Smooth muscle cell of the coronary artery (primary cell): ENCODE measurements around the gene TESK1. TPM values are rescaled to one million over a fixed set of nuclear protein-coding genes. Genes with fewer than 3 reads are reported as not detected.

Experiments used
- total RNA-seq: library from RNA; depleted of rRNA; stranded (reverse); fragments of >200 nt; gene quantifications from 2 replicates; pipeline ENCODE4 v1.2.3, GENCODE V29; 2014; ENCODE audit warnings: low replicate concordance

The TESK1 gene
- 5.7 and 18.8 TPM in 2 replicates for total RNA-seq

GRCh38 chr9:35604578-35605350, at the start of gene TESK1:
Gene TESK1, plus strand, starts transcription at chr9:35605262. Its CDS starts 358 bp downstream, at chr9:35605620.

GRCh38 chr9:35618325-35618727, 13.3 kb downstream of the TESK1 start, which contains the start of gene CD72:
Gene CD72, minus strand, starts transcription at chr9:35618413. Its CDS starts 110 bp downstream, at chr9:35618303.

GRCh38 chr9:35650341-35651158, 45.5 kb downstream of the TESK1 start, which contains the start of gene SIT1:
Gene SIT1, minus strand, starts transcription at chr9:35650931. Its CDS starts 78 bp downstream, at chr9:35650853.

GRCh38 chr9:35657546-35658136, 52.6 kb downstream of the TESK1 start, which contains the start of gene RMRP:
Gene RMRP, minus strand, starts transcription at chr9:35658019.

GRCh38 chr9:35658137-35658967, 53.3 kb downstream of the TESK1 start, which contains the start of gene CCDC107:
Gene CCDC107, plus strand, starts transcription at chr9:35658292. Its CDS starts 88 bp downstream, at chr9:35658380.

Other genes with a start within 250 kb of the TESK1 start
- 9.1 and 21.3 TPM in 2 replicates for gene RUSC2, start 115.2 kb upstream of the TESK1 start, total RNA-seq
- 0.30 and 3.5 TPM in 2 replicates for gene CD72, start 13.2 kb downstream of the TESK1 start, total RNA-seq
- gene SIT1, start 45.7 kb downstream of the TESK1 start, total RNA-seq = 0.12 and 0.15 TPM in 2 replicates
- gene RMRP, start 52.8 kb downstream of the TESK1 start, total RNA-seq = 21,628 and 54,922 TPM in 2 replicates
- gene CCDC107, start 53.0 kb downstream of the TESK1 start, total RNA-seq = 13.5 and 17.8 TPM in 2 replicates
- gene ARHGEF39, start 59.9 kb downstream of the TESK1 start, total RNA-seq = 0.53 TPM in 1 of 2 replicates, not detected in the other
- 0.98 TPM in 1 of 2 replicates, not detected in the other for gene CA9, start 68.7 kb downstream of the TESK1 start, total RNA-seq
- 835 and 1,197 TPM in 2 replicates for gene TPM2, start 84.7 kb downstream of the TESK1 start, total RNA-seq
- gene TLN1, start 126.9 kb downstream of the TESK1 start, total RNA-seq = 309 and 372 TPM in 2 replicates
- 28.4 and 66.7 TPM in 2 replicates for gene CREB3, start 127.4 kb downstream of the TESK1 start, total RNA-seq
- 23.5 and 27.1 TPM in 2 replicates for gene GBA2, start 144.0 kb downstream of the TESK1 start, total RNA-seq
- 8.3 and 11.0 TPM in 2 replicates for gene RGP1, start 144.0 kb downstream of the TESK1 start, total RNA-seq
- not detected in 2 replicates for gene MSMP, start 149.0 kb downstream of the TESK1 start, total RNA-seq
- 18.7 and 19.5 TPM in 2 replicates for gene NPR2, start 186.3 kb downstream of the TESK1 start, total RNA-seq
- gene SPAG8, start 207.0 kb downstream of the TESK1 start, total RNA-seq = 1.2 and 1.3 TPM in 2 replicates
- gene HINT2, start 209.8 kb downstream of the TESK1 start, total RNA-seq = 11.3 and 37.8 TPM in 2 replicates
- gene FAM221B, start 223.5 kb downstream of the TESK1 start, total RNA-seq = not detected in 2 replicates
- 1.6 and 2.3 TPM in 2 replicates for gene TMEM8B, start 224.0 kb downstream of the TESK1 start, total RNA-seq